ENCODE results near the gene TBL1Y.
"Not testable (repeated sequence)": the region's sequence is repeated elsewhere in the genome, so short reads cannot be mapped to it uniquely, and the experiment has no call there.

The TBL1Y gene

DNA sequence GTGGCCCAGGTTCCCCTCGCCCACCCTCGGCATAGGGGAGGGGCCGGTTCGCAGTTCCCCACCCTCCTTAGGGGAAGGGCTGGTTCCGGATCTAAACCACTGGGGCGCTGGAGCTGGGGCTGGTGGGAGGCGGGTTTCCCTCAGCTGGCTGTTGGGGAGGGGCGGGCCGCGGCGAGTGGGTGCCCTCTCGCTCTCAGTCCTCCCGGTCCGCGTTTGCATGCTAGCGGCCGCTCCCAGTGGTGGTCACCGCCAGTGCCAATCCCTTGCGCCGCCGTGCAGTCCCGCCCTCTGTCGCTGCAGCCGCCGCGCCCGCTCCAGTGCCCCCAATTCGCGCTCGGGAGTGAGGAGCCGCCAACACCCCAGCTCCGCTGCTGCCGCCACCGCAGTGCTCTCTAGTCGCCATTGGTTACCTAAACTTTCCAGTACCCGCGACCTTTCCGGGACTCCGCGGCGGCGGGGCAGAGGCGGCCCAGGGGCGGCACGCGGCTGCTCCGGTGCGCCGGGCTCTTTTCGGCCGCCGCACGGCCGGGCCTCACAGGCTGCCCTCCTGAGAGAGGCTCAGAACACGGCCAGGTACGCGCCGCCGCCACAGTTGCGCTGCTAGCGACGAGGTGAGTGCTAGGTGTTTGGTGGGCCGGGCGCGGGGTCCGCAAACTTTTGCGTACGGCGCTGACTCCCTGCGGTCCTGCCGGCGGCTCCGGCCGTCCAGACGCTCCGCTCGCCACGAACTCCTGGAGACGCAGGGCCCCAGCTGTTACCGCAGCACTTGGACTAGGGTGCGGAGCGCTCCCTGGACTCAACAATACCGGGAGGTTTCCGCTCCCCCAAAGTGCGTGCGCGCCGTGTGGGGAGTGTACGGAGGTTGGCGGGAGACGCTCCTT lies at the start of gene TBL1Y:
TSS of gene TBL1Y (plus strand) at position 326 of the 881 bp plus-strand sequence. CDS start 114,388 bp downstream, outside the sequence.
- no peak for DNase-seq (ENCODE audit: low read depth in 2 of 2, low spot score in 1 of 2)

DNA sequence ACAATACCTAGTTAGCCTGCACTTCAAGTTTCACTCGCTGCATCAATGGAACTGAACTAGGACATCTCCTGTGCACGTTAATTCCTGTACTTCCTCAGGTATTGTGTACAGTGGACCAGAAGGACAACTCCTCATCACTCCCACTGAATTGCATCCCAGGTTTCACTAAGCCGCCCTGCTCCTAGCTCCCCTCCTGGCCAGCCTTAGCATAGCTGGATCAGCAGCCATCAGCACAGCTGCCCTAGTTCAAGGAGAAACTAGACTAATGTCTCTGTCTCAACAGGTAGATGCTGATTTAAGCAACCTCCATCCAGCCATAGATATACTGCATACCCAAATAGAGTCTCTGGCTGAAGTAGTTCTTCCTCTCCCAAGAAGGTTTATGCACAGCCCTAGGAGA lies 16.0 kb upstream of the TBL1Y start:
- no peak for DNase-seq (ENCODE audit: low read depth in 2 of 2, low spot score in 1 of 2)

DNA sequence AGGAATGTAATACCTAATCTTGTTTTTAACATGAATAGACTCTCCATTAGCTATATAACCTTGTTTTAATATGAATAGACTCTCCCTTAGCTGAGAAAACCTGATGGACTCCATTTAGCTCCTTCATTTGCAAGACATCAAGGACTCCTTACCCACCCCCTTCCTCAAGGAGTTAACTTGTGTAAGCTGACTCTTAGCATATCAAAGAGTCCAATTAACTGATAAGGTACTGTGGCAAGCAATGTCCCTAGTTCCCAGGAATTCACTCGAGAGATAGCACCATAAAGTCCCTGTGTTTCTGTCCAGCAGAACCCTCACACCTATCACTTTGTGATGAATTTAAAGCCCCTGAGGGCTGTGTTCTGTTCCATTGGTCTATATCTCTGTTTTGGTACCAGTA lies 15.3 kb upstream of the TBL1Y start:
- no peak for DNase-seq (ENCODE audit: low read depth in 2 of 2, low spot score in 1 of 2)

DNA sequence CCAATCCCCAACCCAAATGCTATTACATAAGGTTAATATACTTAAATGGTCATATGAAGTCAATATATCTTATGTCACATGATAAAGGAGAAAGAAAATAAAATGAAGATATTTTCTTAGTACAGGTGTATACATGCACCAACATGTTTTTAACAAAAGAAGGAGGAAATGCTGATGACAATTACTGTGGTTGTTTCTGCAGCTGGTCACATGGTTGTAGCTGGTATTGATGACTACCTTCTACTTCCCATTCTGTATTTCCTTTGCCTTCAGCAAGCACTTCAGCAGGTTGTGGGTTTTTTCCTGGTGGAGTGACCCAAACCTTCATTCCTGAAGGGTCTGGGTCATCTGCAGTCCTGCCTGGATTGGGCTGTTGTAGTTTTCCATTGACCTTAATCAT lies 8.4 kb upstream of the TBL1Y start:
- not testable (repeated sequence) for DNase-seq (ENCODE audit: low read depth in 2 of 2, low spot score in 1 of 2)

DNA sequence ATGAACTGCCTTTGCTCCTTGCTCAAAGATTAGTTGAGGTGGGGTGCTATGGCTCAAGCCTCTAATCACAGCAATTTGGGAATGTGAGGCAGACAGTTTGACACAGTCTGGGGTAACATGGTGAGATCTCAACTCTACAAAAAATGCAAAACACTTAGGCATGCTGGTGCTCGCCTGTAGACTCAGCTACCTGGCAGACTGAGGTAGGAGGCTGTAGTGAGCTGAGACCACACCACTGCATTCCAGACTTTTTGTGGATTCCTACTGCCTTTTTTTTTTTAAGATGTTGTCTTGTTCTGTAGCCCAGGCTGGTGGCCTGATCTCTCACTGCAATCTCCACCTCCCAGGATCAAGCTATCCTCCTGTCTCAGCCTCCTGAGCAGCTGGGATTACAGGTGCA lies 2.9 kb upstream of the TBL1Y start:
- no peak for DNase-seq (ENCODE audit: low read depth in 2 of 2, low spot score in 1 of 2)

DNA sequence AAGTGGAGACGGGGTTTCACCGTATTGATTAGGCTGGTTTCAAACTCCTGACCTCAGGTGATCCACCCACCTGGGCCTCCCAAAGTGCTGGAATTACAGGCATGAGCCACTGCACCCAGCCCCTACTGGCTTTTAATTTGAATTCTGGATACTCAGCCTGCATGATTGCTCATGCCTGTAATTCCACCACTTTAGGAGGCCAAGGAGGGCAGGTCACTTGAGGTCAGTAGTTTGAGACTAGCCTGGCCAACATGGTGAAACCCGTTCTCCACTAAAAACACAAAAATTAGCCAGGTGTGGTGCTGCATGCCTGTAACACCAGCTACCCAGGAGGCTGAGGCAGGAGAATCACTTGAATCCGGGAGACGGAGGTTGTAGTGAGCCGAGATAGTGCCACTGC lies 2.5 kb upstream of the TBL1Y start:
- not testable (repeated sequence) for DNase-seq (ENCODE audit: low read depth in 2 of 2, low spot score in 1 of 2)

DNA sequence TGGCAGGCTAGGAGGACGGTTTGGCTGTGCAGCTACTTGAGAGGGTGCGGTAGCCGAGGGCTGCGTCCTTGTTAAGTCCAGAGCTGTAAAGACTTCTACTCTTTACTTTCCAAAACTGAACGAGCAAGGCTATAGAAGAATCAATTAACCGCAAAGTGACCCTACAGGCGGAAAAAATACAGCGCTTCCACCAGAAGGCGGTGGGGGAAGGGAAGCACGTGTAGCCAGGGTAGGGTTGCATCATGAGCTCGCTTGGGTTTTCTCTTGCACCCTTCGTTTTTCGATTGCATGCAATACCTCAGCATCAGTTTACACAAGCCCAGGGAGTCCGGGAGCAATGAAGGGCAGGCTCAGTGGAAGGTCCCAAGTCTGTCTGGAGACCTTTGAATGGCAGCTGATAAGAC lies 1.4 kb upstream of the TBL1Y start:
- no peak for DNase-seq (ENCODE audit: low read depth in 2 of 2, low spot score in 1 of 2)

DNA sequence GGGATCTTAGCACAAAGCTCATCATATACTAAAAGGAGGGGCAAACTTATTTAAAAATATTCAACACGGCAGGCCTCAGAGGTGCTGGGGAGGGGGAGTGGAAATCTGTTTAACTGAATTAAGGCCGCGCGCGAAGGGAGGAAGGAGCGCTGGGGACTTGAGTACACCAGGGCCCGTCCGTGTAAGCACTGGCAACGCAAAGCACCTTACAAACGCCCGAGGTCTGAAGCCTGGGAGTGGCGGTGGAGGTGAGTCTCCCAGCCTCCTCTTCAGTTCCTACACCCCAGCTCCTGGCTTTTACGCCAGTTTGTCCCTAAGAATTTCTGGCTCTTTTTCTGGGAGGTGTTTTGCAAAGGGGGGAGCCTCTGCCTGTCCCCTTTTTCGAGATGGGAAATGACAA lies 641 bp upstream of the TBL1Y start:
- DNase-seq (ENCODE audit: low read depth in 2 of 2, low spot score in 1 of 2) = no peak

DNA sequence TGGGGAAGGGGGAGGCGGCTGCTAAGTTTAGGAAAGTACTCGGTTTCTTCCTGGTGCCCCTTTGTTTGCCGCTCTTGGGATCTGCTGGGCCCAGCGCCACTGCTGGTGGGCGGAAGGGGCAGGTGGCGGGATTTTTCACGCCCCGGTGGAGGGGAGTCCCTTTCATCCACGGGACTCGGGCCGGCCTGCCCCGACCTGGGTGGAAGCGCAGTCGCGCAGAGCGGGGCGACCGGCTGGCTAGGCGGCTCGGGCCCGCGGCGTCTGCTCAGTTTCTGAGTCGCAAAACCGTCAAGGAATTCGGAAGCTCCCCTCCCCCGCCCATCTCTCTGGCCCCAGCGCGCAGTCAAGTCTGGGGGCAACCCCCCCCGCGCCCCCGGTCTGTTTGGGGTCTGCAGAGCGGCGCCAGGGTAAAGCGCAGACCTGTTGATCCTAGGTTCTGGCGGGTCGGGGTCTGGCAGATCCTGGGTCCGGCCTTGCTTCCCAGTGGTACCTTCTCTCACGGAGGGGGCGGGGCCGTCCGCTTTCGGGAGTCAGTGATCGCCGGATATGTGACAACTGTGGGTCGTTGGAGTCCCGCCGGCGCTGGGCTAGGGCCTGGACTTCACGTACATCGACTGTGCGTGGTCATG lies 870 bp downstream of the TBL1Y start, which contains the start of gene AMELY:
TSS of gene AMELY (minus strand) at position 500 of the 629 bp plus-strand sequence. CDS start 39,144 bp downstream, outside the sequence.
- no peak for DNase-seq (ENCODE audit: low read depth in 2 of 2, low spot score in 1 of 2)

DNA sequence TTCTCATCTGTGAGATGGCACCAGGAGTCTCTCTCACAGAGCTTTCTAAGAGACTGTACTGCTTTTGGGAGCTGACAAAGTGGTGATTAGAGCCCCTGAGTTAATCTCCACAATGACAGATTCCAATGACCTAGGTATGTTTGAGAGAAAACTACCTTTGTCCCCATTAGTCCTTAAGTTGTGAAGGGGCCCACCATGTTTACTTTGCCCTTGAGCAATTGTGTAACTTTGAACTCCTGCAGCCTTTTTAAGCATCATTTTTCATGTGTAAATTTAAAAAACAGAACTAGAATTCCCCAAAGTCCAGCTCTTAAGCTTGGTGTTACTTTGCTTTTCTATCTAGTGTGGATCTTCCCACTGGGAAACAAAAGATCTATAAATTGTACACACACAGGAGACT lies 2.9 kb downstream of the TBL1Y start:
- no peak for DNase-seq (ENCODE audit: low read depth in 2 of 2, low spot score in 1 of 2)

DNA sequence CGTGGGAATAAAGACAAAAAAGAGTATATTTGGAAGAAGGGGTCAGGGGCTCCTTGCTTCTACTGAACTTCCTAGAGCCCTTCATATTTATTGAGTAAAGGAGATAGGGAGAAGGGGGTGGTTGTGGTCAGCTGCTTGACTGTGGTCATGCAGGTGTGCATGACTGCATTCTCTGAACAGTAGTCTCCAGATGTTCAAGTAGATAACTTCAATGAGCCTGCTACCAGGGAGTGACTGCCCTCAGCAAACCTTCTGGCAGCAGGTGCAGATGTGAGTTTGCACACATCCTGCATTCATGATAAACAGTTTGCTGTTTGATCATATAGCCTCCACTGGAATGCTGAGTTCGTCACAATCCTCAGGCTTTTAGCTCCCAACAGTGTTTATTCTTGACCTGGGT lies 10.6 kb downstream of the TBL1Y start:
- DNase-seq (ENCODE audit: low read depth in 2 of 2, low spot score in 1 of 2) = no peak

DNA sequence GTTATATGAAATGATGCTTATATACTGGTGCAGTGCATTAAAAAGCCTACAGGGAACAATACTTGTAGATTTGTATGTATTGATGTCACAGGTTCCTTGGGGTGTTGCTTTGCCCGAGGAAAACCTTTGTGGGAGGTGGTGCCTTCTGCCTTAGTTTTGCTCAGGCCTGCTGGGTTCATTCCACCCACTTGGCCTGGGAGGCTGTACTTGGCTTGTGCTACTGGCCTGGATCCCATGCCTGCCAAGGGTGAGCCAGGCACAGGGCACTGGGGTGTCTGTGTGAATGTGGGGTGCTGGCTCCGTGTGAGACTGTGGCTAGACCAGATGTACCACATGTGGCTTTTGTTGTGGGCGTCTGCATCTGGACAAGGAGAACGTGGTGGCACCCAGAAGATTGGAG lies 17.8 kb downstream of the TBL1Y start:
- DNase-seq (ENCODE audit: low read depth in 2 of 2, low spot score in 1 of 2) = no peak

DNA sequence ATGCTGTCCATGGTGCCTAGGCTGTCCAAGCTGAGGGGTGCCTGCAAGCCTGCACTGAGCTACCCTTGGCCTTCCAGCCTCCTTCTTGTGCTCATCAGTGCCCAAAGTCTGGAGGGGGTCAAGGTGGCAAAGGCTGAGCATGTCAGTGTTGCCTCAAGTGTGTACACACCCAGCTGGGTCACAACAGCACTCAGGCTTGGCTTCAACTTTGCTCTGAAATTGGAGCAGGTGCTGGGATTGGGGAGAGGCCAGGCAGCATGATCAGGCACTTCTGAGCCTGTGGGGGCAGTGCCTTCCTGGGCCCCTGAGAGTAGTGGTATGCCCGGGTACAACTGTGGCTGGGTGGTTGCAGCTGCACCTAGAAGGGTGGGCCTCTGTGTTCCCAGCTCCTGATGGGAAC lies 18.7 kb downstream of the TBL1Y start:
- DNase-seq (ENCODE audit: low read depth in 2 of 2, low spot score in 1 of 2) = no peak

DNA sequence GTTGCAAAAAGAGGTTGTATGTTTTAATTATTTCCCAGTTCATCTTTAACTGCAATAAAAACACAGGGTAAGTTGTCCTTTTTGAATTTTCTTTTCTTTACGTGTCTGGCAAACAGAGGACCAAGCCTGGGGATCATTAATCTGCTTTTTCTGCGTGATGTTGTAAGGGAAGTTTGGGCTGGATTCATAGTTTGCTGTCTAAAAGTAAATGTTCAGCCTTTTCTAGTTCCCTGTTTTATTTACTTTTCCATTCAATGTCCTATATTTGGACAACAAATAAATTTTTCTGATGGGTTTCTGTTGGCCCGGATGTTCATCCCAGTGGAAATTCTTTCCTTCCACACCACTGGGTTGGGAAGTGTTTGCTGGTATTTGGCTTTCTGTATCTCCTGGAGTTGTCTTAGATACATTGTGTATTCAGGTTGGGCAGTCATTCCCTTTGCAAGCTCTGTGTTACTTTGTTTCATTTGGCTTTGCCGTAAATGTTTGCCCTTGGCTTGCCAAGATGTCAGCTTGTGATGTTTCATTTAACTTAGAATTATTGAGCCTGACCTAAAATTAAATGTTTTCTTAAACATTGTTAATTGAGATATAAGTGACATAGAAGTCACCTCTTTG lies 21.4 kb downstream of the TBL1Y start:
- no peak for DNase-seq (ENCODE audit: low read depth in 2 of 2, low spot score in 1 of 2)

DNA sequence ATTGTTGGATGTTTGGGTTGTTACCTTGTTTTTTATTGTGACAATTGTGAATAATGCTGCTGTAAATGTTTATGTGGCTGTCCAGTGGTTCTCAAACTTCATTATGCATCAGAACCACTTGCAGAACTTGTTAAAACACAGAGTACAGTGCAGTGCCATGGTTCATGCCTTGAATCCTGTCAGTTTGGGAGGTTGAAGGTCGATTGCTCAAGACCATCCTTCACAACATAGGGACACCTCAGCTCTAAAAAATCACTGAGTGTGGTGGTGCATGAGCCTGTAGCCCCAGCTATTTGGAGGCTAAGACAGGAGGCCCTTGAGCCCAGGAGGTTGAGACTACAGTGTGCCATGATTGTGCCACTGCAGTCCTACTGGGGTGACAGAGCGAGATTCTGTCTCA lies 25.0 kb downstream of the TBL1Y start:
- DNase-seq (ENCODE audit: low read depth in 2 of 2, low spot score in 1 of 2) = no peak

DNA sequence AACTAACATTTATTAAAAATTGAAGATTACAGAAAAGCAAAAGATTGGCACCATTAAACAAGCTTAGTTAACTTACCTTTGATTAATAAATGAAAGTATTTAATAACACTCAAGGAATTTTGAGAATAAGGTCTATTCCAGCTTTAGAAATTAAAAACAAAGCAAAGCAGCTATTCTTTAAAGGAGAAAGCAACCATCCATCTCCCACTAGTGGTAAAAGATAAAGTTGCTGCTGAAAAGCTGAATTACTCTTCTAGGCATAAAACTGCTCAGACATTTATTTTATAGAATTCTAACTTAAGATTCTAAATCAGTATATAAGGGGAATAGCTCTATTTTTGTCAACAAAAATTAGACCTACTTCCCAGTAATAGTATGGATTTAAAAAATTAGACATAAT lies 37.2 kb downstream of the TBL1Y start:
- no peak for DNase-seq (ENCODE audit: low read depth in 2 of 2, low spot score in 1 of 2)

DNA sequence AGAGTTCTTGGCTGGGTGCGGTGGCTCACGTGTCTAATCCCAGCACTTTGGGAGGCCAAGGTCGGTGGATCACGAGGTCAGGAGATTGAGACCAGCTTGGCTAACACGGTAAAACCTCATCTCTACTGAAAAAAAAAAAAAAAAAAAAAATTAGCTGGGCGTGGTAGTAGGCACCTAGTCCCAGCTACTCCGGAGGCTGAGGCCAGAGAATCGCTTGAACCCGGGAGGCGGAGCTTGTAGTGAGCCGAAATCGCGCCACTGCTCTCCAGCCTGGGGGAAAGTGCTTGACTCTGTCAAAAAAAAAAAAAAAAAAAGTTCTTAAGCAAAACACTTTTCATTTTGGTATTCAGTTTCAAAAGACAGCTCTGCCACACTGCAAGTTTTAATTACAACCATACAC lies 37.9 kb downstream of the TBL1Y start:
- DNase-seq (ENCODE audit: low read depth in 2 of 2, low spot score in 1 of 2) = no peak

DNA sequence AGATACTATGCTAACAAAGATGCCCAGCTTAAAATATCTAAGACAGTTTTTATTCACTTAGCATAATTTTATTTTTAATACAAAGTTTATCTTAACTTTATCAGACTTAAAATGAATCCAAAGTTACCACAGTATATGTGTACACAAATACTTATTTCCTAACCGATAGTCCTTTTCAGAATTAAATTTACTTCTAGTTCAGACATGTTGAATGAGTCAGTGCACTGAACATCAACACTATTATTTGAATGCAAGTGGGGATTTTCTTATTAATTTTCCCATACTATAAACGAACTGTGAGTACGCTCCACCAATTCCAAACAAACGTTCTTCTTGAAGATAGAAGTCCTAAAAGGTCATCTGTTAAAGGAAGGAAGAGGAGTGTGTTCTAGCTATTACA lies 39.5 kb downstream of the TBL1Y start:
- no peak for DNase-seq (ENCODE audit: low read depth in 2 of 2, low spot score in 1 of 2)

DNA sequence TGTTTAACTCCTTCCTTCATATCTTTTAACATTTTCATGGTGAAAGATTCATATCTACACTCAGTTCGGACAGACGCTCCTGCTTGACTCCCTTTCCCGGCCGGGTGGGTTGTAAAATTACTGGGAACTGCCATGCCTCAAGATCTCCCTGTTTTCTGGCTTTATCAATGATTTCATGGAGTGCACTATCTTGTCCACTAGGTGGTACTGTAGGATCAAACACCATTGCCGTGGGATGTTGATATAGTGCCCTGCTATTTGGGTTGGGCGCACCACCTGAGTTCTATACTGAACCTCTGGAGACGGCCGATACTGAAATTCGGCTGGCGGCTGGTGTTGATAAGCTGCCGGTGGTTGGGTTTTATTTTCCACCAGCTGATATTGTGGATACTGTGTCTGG lies 54.2 kb downstream of the TBL1Y start:
- peak in 1 of 2 donors; percentile 6 for DNase-seq (ENCODE audit: low read depth in 2 of 2, low spot score in 1 of 2)

DNA sequence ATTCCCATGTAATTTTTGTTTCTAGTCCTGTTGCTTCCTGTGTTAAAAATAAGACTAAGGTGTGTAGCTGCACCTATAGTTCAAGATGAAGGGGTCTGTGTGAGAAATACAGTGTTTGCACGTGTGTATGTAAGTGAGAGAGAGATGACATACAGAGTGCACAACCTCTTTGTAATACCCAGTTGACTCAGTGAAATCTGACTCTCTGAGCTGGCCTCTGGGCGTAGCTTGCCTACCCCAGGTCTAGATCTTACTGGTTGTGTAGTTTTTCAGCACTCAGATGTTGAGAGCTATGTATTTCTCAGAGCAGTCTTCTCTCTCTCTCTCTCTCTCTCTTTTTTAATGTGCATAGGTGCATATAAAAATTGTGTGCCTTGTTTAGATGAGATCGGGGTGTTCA lies 56.0 kb downstream of the TBL1Y start:
- DNase-seq (ENCODE audit: low read depth in 2 of 2, low spot score in 1 of 2) = no peak

DNA sequence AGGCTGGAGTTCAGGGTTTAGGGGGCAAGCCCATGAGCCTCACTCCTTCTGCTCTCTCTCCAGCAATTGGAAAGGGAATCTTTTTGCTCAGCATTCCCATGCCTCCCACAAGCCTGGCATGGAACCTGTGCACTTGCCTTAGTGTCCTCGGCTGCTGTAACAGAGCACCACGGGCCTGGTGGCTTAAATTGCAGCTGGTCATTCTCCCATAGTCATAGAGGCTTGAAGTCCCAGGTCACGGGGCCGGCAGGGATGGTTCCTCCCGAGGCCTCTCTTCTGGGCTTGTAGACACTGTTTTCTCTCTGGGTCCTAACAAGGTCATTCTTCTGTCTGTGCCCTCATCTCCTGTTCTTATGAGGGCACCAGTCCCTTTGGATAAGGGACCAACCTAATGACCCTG lies 57.2 kb downstream of the TBL1Y start:
- no peak for DNase-seq (ENCODE audit: low read depth in 2 of 2, low spot score in 1 of 2)

DNA sequence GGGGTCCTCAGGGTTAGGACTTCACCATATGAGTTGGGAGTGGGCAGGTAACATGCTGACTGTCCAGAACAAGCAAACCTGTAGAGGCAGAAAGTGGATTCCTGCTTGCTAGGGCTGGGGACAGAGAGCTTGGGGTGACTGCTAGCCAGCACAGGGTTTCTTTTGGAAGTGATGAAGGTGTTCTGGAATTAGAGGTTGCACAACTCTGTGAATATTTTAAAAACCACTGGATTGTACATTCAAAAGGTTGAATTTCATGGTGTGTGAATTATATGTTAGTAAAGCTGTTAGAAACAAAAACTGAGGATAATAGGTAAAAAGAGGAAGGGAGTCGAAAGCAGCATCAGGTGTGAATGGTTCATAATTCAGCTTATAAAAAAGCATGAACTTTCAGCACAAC lies 57.7 kb downstream of the TBL1Y start:
- DNase-seq (ENCODE audit: low read depth in 2 of 2, low spot score in 1 of 2) = no peak
